ENCODE results near the gene CNIH3.

The CNIH3 gene

GRCh38 chr1:224749916-224750315 is 133.8 kb downstream of the CNIH3 start:
- no peak for DNase-seq

- no peak for DNase-seq
Measured at GRCh38 chr1:224751624-224752311, 135.7 kb downstream of the CNIH3 start.

GRCh38 chr1:224753491-224753890 is 137.4 kb downstream of the CNIH3 start:
- DNase-seq = no peak

- no peak for DNase-seq
Measured at GRCh38 chr1:224755586-224755985, 139.5 kb downstream of the CNIH3 start.

GRCh38 chr1:224757508-224757907 is 141.4 kb downstream of the CNIH3 start:
- DNase-seq = no peak

GRCh38 chr1:224759135-224759534 is 143.0 kb downstream of the CNIH3 start:
- no peak for DNase-seq

- no peak for DNase-seq
Measured at GRCh38 chr1:224759681-224760091, 143.6 kb downstream of the CNIH3 start.

- DNase-seq = no peak
Measured at GRCh38 chr1:224760163-224760562, 144.0 kb downstream of the CNIH3 start.

GRCh38 chr1:224761245-224761644 is 145.1 kb downstream of the CNIH3 start:
- DNase-seq = no peak

- no peak for DNase-seq
Measured at GRCh38 chr1:224762046-224762445, 145.9 kb downstream of the CNIH3 start.

GRCh38 chr1:224762701-224763100 is 146.6 kb downstream of the CNIH3 start:
- no peak for DNase-seq

- DNase-seq = no peak
Measured at GRCh38 chr1:224763126-224763775, 147.1 kb downstream of the CNIH3 start.

- DNase-seq = no peak
Measured at GRCh38 chr1:224766266-224766665, 150.1 kb downstream of the CNIH3 start.

- no peak for DNase-seq
Measured at GRCh38 chr1:224767031-224767430, 150.9 kb downstream of the CNIH3 start.

- no peak for DNase-seq
Measured at GRCh38 chr1:224767676-224768075, 151.6 kb downstream of the CNIH3 start.

- DNase-seq = no peak
Measured at GRCh38 chr1:224768971-224769370, 152.9 kb downstream of the CNIH3 start.

- no peak for DNase-seq
Measured at GRCh38 chr1:224769452-224770335, 153.6 kb downstream of the CNIH3 start.

- no peak for DNase-seq
Measured at GRCh38 chr1:224770336-224770693, 154.2 kb downstream of the CNIH3 start.

GRCh38 chr1:224773646-224774045 is 157.5 kb downstream of the CNIH3 start:
- no peak for DNase-seq

GRCh38 chr1:224774378-224774777 is 158.3 kb downstream of the CNIH3 start:
- no peak for DNase-seq

GRCh38 chr1:224777180-224777579 is 161.1 kb downstream of the CNIH3 start:
- no peak for DNase-seq

- no peak for DNase-seq
Measured at GRCh38 chr1:224779536-224779935, 163.4 kb downstream of the CNIH3 start.

GRCh38 chr1:224780736-224781135 is 164.6 kb downstream of the CNIH3 start:
- DNase-seq = no peak

- DNase-seq = no peak
Measured at GRCh38 chr1:224781800-224782199, 165.7 kb downstream of the CNIH3 start.
